HG02798 (cell line): Measurements from ENCODE around the gene QSOX2.

Experiments used
- ATAC-seq: cut with Tn5 transposase; IDR thresholded peaks from one replicate; pipeline ENCODE4 v1.9.1; 2021; ENCODE audit warnings: mild to moderate bottlenecking; ENCODE audit not compliant: unreplicated experiment, poor library complexity

Gene QSOX2

DNA sequence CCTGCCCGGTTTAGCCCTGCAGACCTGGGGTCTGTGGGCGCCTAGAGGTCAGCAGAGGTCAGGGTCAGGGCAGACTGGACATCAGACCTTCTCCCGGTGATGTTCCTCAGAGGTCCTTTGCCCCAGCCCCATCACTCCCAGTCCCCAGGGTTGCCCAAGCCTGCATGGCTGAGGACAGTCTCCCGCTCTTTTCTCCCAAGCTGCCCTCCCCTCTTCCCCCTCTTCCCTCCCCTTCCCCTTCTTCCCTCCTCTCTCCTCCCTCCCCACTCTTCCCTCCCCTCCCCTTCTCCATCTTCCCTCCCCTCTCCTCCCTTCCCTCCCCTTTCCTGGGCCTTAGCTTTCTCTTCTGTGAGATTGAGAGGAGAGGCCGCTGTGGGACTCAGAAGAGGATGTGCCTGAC is 51.1 kb downstream of the QSOX2 start:
- ATAC-seq: no peak

DNA sequence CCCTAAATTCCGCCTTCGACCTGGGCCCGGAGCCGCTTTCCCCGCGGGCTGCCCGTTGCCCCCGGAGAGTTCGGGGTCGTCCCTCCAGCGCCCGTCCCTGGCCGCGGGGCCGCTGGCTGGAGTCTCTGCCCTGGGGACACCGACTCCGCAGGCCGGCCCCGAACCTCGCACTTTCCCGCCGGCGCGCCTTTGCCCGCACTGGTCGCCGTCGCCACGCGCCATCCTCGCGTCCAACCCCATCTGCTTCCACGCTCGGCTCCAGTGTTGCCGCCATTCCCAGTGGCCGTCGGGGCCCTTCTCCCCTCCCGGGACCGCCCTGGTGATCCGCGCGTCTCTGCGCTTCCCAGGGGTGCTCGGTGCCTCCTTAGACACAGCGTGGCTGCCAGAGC is 51.7 kb downstream of the QSOX2 start:
- ATAC-seq: no peak

DNA sequence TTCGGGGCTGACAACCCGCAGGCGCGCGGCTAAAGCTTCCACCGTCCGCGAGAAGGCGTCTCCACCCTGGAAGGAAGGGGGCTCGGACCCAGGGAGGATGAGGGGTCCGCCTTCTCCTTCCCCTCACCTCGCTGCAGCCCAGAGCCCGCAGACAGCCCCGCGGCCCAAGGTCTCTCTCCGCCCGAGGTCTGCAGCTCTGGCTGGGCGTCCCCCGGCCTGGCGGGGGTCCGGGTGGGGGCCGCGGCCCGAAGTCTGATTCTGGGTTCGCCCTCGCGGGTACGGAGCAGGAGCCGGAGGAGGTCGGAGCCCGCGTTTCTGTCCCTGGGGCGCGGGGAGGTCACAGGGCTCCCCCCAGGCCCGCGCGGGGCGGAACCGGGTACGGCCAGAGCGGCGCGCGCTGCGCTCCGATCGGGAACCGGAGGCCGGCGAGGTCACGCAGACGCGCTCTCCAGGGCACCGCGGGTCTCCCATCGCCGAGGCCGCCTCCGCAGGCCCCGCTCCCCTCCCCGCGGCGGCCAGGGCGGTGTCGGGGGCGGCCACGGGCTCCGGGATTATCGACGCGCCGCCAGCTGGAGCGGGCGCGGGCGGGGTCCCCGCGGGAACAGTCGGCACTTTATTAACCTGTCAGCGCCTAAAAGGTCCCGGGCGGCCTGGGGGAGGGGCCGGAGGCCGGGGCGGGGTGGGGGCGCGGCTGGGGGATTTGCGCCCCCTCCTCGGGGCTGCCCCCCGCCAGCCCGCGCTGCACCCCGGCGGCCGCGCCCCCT is 52.3 kb downstream of the QSOX2 start:
- no peak for ATAC-seq

DNA sequence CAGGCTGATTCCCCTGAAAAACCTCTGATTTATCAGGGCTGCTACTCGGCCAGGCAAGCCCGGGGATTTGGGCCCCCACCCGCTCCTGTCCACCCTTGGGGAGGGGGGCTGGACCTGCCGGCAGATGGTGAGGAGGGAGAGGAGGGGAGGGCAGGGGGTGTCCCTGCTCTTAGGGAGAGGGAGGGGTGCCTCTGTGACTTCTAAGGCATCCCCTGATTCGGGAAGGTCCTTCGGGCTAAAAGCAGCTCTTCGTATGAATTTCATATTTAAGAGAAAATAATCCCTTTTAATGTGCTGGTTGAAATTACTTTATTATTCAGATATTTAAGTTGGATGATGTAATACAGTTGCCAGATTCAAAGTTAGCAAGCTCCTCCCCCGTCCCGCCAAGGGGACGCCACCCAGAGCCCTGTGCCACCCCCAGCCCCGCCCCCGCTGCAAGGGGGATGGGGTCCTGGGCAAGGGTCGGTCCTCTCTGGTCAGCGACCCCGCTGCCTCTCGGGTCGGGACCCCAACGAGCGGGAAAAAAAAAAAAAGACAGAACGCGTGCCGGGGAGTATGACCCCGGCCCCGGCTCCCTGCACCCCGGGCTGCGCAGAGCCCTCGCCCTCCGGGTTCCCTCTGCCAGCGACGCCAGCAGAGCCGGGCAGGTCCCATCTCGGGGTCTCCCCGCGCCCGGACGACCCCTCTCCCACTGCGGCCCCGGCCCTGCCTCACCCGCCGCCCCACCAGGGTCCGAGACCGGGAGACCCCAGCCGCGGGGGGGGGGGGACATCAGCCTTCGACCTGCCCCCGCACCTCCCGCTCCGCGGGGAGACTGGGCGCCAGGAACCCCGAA is 53.1 kb downstream of the QSOX2 start:
- ATAC-seq: no peak

DNA sequence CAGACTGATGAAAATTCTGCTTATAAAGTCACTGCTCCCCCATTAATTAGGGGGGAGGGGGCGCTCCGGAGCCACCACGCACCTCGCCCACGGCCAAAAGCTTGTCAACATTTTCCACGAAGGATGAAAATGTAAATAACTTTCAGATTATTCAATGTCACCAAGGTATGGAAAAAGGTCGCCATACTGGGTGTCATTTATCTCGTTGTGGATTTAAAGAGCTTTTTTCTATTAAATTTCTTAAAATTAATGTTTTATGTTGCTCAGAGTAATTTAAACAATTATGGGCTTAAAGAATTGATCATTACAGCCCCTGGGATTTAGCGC is 53.7 kb downstream of the QSOX2 start:
- no peak for ATAC-seq

DNA sequence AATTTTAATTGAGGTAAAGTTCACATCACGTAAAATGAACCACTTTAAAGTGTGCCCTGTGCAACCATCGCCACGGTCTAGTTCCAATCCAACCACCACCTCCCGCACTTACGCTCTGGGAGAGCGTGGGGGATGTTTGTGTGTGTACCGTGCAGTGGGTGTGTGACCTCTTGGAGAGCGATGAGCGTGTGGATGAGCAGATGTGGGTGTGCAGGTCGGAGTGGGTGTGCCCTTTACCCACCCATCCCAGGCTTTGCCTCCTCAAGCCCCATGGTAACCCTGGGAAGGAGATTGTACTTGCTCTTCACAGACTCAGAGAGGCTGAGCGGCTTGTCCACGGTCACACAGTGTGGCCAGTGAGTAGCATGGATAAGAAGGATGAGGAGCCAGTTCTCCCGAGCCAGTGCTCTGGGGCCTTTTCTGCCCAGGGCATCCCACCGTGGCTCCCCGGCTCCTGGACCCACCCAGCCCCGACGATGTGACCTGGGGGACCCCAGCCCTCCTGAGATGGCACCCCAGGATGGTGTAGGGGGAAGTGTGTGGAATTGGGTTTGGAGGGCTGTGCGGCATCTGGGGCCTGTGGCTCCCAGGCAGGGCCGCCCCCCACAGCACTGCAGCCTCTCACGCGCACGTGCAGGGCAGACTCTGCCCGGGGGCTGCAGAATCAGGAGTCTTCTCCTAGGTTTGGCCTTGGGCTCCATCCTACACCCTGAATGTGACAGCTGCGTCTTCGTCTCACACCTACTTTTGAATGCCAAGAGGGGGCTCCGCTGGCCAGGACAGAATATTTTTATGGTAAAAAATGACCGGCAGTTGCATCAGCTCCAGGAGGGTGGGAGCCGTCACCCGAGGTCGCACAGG is 54.3 kb downstream of the QSOX2 start:
- no peak for ATAC-seq

DNA sequence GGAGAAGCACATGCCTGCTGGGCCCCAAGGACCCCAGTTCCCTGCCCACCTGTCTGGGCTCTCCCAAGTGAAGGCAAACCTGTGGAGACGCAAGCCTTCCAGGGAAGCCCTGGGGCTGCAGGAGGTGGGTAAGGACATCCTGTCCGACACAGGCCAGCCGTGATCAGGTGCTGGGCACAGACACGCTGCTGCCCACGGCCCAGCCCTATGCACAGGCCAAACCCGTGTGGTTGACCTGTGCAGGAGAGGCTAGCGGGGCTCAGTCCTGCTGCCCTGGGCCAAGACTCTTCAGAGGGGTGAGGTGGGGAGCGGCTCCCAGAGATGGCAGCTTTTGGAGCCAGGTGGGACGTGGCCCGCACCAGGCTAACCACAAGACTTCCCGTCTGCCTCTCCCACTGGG is 55.0 kb downstream of the QSOX2 start:
- no peak for ATAC-seq

DNA sequence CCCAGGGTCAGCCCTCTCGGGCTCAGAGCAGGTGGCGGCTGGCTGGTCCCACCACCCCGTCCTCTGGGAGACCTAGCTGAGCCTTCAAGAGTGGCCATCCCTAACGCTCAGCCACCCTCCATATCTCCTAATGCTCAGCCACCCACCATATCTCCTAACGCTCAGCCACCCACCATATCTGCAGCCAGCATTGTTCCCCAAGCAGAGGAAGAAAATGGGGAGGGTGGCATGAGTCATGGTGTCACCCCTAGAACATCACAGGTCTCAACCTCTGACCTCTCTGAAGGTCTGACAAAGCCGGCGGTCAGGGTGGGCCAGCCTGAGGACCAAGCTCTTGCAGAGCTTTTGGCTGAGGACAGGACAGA is 55.4 kb downstream of the QSOX2 start:
- ATAC-seq: no peak

DNA sequence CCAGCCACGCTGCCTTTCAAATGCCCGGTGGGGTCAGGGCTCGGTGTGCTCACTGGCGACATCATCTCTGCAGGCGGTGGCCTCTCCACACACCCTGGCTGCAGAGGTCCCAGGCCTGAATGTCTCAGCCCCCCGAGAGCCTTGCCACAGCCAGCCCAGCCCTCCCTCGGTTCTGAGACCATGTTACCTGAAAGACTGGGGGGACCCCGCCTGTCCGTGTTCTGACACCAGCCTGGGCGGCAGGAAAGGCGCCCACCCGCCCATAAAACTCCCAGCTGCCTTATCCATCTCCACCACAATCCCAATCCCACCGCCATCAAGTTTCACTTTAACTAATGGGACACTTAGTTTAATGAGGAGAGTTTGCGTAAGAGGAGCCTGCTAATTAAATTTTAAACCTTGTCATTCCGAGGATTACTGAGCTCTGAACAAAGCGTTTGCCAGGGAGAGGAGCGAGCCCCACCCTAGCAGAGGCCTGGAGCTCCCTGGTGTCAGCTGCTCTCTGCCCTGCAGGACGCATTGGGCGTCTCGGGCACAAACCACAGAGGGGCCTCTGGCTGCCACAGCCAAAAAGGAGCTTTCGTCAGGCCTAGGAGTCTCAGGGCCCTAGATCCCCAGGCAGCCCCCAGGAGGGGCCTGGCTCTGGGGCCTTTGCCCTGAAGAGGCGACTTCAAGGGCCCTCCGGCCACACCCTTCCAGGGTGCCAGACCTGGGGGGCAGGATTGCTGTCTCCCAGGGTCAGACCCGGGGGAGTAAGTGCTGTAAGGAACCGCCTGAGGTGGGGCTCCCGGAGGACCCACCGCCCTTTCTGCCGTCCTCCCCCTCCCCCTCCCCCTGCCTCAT is 56.0 kb downstream of the QSOX2 start:
- no peak for ATAC-seq

DNA sequence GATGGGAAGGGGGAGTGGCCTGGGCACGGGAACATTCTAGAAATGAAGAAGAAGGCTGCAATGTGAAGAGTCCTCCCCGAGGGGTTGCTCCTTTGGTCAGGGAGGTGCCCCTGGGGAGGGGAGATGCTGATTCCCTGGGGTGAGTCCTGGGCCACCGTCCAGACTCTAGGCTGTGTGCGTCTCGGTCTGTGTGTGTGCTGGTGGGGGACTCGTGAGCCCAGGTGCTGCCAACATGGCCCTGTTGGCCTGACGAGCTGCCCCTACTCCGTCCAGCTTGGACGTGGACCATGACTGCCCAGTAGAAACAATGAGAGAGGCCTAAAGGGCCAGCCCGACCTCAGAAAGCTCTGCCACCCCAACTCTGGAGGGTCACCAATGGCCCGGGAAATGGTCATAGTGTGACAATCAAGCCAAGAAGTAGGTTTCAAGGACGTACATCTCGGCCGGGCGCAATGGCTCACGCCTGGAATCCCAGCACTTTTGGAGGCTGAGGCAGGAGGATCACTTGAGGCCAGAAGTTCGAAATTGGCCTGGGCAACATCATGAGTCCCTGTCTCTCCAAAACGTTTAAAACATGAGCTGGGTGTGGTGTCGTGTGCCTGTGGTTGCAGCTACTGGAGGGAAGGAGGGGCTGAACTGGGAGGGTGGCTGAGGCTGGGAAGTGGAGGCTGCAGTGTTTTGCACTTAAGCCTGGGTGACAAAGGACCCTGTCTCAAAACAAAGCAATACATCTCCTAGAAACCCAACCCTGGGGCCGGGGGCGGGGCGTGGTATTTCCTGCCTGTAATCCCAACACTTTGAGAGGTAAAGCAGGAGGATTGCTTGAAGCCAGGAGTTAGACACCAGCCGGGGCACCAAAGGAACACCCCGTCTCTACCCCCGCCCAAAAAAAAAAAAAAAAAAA is 57.7 kb downstream of the QSOX2 start:
- ATAC-seq: no peak

DNA sequence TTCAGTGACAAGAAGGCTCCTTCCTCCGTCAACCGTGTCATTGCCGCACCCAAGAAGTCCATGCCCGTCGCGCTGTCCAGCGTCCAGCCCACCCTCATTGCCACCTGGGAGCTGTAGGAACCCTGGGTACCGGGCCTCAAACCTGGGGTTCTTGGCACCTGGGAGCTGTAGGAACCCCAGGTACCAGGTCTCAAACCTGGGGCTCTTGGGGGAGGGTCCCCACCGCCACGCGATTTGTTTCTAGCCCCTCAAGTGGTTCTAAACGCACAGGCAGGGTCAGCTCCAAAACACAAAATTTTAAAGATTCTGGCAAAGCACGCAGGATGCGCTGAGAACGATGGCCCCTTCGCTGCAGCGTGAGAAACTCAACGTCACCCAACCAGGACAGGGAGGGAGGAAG is 58.4 kb downstream of the QSOX2 start:
- ATAC-seq: no peak

DNA sequence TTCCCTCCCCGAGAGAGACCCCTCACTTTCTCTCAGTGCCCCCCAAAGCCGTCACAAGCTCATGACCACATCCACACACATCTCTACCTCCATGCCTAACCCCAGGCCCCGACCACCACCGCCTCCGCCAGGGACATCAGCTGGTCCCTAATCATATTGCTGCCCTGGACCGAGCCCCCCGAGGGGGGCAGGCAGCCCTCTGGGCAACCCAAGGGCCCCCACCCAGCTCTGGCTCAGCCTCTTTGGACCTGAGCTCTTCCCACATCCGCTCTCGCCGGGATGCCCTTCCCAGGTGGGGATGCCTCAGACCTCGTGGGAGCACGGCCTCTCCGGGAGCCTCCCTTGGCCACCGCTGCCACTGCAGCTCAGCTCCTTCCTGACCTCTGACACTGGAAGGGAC is 59.2 kb downstream of the QSOX2 start:
- ATAC-seq: no peak

DNA sequence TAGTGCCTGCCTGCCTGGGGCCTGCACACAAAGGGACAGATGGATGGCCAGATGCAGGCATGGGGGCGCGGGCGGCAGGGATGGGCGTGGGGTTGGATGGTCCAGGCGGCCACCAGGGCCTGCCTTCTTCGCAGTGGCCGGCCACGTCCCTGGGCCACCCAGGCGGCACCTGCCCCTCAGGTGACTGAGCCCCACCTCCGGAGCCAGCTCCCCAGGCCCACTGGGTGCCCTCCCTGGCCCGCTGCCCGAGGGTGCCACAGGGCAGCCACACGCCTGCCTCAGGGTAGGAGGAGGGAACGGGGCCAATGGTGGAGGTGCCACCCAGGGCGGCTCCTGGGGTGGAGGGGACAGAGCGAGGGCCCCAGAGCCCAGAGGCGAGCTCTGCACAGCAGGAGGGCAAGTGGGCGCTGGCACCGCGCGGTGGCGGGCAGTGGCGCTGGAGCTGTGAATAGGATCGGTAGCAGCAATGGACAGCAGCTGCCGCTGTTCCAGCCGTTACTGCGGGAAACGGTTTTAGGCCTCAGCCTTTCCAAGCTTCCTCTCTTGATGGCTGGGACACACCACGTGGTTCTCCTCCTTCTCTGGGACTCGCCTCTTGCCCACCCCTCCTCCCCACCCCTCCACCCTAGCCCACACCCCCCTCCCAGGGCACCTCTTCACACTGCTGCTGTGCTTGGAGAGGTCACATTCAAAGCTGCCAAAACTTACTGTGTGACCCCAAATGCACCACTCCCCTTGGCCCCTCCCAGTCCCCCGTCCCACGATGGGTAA is 59.8 kb downstream of the QSOX2 start:
- no peak for ATAC-seq

DNA sequence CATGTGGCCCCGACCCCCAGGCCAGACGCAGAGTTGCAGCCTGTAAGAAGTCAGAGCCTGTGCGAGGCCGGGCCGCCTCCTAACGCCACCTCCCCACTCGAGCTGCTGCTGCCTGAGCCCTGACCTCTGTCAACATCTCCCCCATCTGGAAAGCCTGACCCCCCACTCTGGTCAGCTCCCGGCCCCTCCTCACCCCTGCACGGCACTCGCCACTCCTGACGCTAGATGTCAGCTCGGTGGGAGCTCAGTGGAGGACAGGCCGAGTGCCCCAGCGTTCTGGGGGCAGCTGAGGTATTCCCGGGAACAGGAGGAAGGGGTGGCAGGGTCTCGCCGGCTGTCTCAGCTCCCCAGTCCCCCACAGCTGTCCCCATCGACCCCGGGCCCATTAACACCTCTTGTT is 60.5 kb downstream of the QSOX2 start:
- no peak for ATAC-seq

DNA sequence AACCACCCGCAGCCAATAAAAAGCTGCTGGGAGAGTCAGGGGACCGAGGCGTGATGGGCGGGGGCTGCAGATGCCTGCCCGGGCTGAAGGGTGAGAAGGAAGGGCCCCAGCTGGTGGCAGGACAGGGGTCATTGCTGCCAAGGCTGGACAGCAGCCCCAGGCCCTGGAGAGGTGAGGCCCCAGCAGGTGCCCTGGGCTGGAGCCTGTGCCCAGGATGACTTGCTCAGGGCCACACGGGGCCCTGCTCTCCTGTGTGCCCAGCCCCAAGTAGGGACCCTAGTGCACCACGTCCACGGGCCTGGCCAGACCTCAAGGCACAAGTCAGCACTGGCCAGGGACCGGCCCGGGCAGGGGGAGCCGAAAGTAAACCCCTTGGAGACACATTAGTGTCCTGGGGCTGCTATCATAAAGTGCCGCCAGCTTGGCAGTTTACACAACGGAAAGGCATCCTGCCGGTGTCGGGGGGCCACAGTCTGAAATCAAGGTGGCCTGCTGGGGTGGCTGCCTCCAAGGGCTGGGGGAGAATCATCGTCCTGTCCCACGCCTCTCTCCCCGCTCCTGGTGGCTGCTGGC is 62.7 kb downstream of the QSOX2 start:
- no peak for ATAC-seq

DNA sequence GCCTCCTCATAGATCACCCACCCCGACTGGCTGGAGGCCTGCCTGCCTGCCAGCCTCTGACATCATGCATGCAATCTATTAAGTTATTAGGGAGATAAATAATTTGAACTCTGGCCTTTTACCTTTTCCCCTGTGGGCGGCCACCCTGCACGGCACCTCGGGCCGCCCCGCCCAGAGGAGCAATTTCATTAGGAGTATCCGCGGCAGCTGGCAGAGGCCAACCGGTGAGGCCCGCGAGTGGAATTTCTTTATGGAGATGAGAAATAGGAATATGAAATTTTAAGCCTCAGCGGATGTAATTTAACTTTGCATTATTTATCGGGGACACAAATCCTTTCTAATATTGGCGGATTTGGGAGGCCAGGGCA is 63.2 kb downstream of the QSOX2 start:
- ATAC-seq: no peak

DNA sequence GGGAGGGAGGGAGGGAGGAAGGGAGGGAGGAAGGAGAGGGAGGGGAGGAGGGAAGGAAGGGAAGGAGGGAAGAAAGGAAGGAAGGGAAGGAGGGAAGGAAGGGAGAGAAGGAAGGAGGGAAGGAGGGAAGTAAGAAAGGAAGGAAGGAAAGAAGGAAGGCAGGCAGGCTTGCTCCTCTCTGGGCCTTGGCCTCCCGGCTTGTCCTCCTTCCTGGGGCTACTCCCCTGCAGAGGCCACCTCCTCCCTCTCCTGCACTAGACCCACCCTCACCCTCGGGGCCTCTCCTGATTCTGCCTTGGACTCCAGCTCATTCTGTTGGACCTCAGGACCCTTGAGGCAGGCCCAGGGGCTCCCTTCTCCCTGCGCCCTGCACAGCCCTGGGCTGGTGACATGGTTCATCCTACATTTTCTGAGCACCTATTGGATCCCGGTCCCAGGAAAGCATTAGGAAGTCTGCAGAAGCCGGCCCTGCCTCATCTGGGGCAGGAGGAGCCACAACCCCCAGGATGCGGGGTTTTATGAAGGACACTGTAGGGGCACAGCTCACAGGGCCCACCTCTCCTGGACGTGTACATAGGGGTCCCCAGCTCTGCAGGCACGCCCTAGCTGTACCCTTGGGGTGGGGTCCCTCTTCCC is 63.7 kb downstream of the QSOX2 start:
- no peak for ATAC-seq

DNA sequence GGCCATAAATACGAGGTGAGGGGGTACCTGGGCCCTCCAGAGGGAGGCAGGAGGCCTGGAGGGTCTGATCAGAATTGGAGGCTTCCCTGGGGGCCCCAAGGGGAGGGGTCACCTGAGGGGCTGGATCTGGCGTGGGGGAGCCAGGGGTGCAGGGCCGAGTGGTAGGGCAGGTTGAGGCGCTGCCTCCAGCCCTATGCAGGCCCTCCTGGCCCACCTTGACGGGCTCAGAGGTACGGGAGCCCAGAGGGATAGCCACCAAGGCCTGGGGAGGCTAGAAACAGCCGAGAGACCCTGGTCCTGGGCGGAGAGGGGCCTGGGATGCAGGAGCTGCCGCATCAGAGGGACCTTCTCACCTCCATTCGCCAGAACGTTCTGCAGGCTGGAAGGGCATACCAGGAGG is 65.0 kb downstream of the QSOX2 start:
- no peak for ATAC-seq
